Measurements from ENCODE around the gene ITGB6. TPM values are rescaled to one million over a fixed set of nuclear protein-coding genes. Genes with fewer than 3 reads are reported as not detected.

Gene ITGB6
- total and polyA plus RNA-seq, 2 experiments from 2014 or later: 20.3 to 41.1 TPM

GRCh38 chr2:160245614-160246155 is 45.6 kb upstream of the ITGB6 start:
- no peaks in the 10 kb centered on the region for H3K9me3 ChIP-seq (ENCODE audit: low read depth)
- H3K79me2 ChIP-seq: no peaks in the 10 kb centered on the region
- H3K27ac ChIP-seq: no peak overlapping the region
- H3K9me2 ChIP-seq (replicated peaks; ENCODE audit: insufficient read depth): no peaks in the 10 kb centered on the region
- DNase-seq (ENCODE audit: low spot score): no peak
- H3K4me2 ChIP-seq: no peak overlapping the region
- 71% methylated on average over 5 of the region's 5 CpGs for WGBS (ENCODE audit: low lambda C conversion rate, missing lambda C conversion rate)
- H3K4me1 ChIP-seq (ENCODE audit: insufficient read depth): peaks cover 17% of the 10 kb centered on the region
- H3K27me3 ChIP-seq: no peaks in the 10 kb centered on the region
- no peak overlapping the region for H3K4me3 ChIP-seq
- no peaks in the 10 kb centered on the region for H3K36me3 ChIP-seq (replicated peaks; ENCODE audit: insufficient read depth, low read depth)
- no peaks in the 10 kb centered on the region for H4K20me1 ChIP-seq (ENCODE audit: insufficient read depth, poor library complexity, severe bottlenecking)
- no peak for TF ChIP-seq EZH2 (IDR thresholded peaks at IDR 0.05; ENCODE audit: borderline replicate concordance)
- TF ChIP-seq CTCF (IDR thresholded peaks at IDR 0.05; ENCODE audit: poor library complexity): no peak
- TF ChIP-seq EZH2phosphoT487 (IDR thresholded peaks at IDR 0.05; ENCODE audit: low read depth, severe bottlenecking, unreplicated experiment): no peak
- no peak overlapping the region for H2AFZ ChIP-seq

DNA sequence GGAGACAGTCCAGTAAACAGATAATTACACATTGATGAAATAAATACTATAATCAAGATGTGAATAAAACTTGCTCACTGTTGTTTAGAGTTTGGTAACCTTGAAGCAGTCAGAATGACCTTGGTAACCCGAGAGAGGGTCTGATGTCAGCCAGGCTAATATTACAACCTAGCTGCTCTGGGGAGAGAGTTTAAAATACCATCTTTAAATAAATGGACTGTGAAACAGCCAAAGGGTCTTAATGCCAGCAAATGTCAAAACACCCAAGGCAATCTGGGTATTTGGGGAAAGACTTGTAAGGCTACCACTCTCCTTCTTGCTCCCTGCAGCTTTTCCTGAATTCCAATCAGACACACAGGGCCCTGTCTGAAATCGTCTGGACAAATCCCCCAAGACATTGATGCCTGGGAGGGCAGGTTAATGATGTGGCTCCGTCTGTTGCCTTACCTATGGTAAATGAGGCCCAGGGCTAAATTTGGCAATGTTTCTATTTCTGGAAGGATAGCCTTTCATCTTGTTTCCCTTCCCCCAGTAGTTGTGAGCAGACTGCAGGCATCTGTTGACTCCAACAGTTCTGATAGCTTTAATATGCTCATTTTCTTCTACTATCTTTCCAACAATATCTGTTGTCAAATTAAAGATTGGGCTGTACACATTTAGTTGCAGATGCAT is 43.0 kb upstream of the ITGB6 start:
- TF ChIP-seq EZH2phosphoT487 (IDR thresholded peaks at IDR 0.05; ENCODE audit: low read depth, severe bottlenecking, unreplicated experiment) (no peak), EZH2 (IDR thresholded peaks at IDR 0.05; ENCODE audit: borderline replicate concordance) (no peak), CTCF (IDR thresholded peaks at IDR 0.05; ENCODE audit: poor library complexity) (no peak)
- no peaks in the 10 kb centered on the region for H3K9me2 ChIP-seq (replicated peaks; ENCODE audit: insufficient read depth)
- no peak overlapping the region for H3K27ac ChIP-seq
- no peaks in the 10 kb centered on the region for H3K79me2 ChIP-seq
- no peak overlapping the region for H3K4me2 ChIP-seq
- H3K4me3 ChIP-seq: no peak overlapping the region
- H3K4me1 ChIP-seq (ENCODE audit: insufficient read depth): peaks cover 17% of the 10 kb centered on the region
- no peaks in the 10 kb centered on the region for H3K27me3 ChIP-seq
- H3K36me3 ChIP-seq (replicated peaks; ENCODE audit: insufficient read depth, low read depth): no peaks in the 10 kb centered on the region
- no peak overlapping the region for H2AFZ ChIP-seq
- no peaks in the 10 kb centered on the region for H3K9me3 ChIP-seq (ENCODE audit: low read depth)
- no peaks in the 10 kb centered on the region for H4K20me1 ChIP-seq (ENCODE audit: insufficient read depth, poor library complexity, severe bottlenecking)
- WGBS (ENCODE audit: low lambda C conversion rate, missing lambda C conversion rate): 37% methylated on average over 3 of the region's 3 CpGs
- DNase-seq (ENCODE audit: low spot score): no peak

DNA sequence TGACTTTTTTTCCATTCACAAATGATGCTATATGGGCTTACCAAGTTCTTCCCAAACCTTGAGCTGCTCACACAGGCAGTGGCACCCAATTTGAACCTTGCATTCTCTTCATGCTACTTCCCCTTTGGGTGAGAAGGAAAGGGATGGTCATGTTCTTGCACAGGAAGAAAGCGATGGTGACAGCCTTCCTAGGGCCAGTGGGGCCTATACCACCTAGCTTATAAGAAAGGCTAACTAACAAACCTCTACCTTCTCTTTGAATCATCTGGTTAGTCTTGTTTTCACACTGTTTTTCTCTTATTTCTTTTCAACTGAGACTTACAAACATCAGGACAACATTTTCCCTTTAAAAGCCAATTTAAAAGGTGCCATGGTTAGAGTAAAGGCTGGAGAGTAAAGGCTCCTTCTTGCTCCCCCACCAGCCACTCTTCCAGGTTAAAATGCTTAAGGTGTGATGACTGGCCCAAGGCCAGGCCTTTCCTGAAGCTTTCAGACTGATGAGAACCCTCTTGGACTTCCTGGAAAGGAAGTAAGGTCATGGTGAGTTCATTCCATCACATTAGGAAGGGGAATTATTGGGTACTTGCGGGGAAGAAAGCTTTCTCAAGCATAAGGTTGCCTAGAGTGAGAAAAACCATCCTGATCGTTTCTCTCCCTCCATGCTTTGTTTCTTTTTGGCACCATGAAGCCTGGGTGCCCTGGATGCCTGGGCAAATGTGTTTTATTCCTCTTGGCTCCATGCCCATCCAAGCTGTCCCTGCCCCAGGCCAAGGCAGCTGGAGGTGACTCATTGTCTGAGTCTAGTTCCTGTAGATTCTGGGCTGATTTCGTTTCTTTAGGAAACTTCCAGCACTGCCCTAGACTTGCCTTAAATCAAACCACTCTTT is 41.4 kb upstream of the ITGB6 start:
- H3K27ac ChIP-seq: peak overlapping the region; percentile 46
- H2AFZ ChIP-seq: no peak overlapping the region
- H3K4me3 ChIP-seq: no peak overlapping the region

More for the DNA sequence above, 41.4 kb upstream of the ITGB6 start:
- 57% methylated on average over 4 of the region's 4 CpGs for WGBS (ENCODE audit: low lambda C conversion rate, missing lambda C conversion rate)
- DNase-seq (ENCODE audit: low spot score): peak; percentile 45
- Histone ChIP-seq H3K9me2 (replicated peaks; ENCODE audit: insufficient read depth) (no peaks in the 10 kb centered on the region), H3K4me2 (no peak overlapping the region), H4K20me1 (ENCODE audit: insufficient read depth, poor library complexity, severe bottlenecking) (no peaks in the 10 kb centered on the region), H3K36me3 (replicated peaks; ENCODE audit: insufficient read depth, low read depth) (no peaks in the 10 kb centered on the region), H3K9me3 (ENCODE audit: low read depth) (no peaks in the 10 kb centered on the region), H3K79me2 (no peaks in the 10 kb centered on the region), H3K4me1 (ENCODE audit: insufficient read depth) (peaks cover 17% of the 10 kb centered on the region), H3K27me3 (no peaks in the 10 kb centered on the region)
- TF ChIP-seq CTCF (IDR thresholded peaks at IDR 0.05; ENCODE audit: poor library complexity) (no peak), EZH2phosphoT487 (IDR thresholded peaks at IDR 0.05; ENCODE audit: low read depth, severe bottlenecking, unreplicated experiment) (no peak), EZH2 (IDR thresholded peaks at IDR 0.05; ENCODE audit: borderline replicate concordance) (no peak)
